H1 (cell line): ENCODE data around the gene ABL1. TPM values are rescaled to one million over a fixed set of nuclear protein-coding genes. Genes with fewer than 3 reads are reported as not detected.

ENCODE experiments used
- CTCF ChIA-PET: fragments of 300-600 bp; sonication (Branson Sonifier 250); formaldehyde crosslinking; loops from one replicate; lab custom pipeline; 2021; ENCODE audit not compliant: partially characterized antibody; lab: Charles Lee
- POLR2A ChIA-PET: fragments of 300-600 bp; sonication (Branson Sonifier 250); formaldehyde crosslinking; loops from one replicate; lab custom pipeline; 2021; ENCODE audit warnings: inconsistent platforms; ENCODE audit not compliant: partially characterized antibody; lab: Charles Lee
- DNase-seq, 2 experiments: peaks; one replicate each; pipeline versions ENCODE4 v3.0.0 to v3.0.0-alpha.2; 2010 to 2022; ENCODE audit warnings: low spot score in 2 of 2, low read depth in 1 of 2, mixed read lengths in 1 of 2
- FAIRE-seq: peaks from 2 replicates; lab custom pipeline; 2011; peaks lifted over from hg19 to GRCh38; lab: Jason Lieb, UNC
- H2AFZ ChIP-seq: 2 replicates; pipeline ENCODE4 v1.8.1; 2012; ENCODE audit warnings: low read length, inconsistent platforms
- H2AK5ac ChIP-seq: 2 replicates; pipeline ENCODE4 v1.6.1; 2013; ENCODE audit warnings: low read depth, low read length
- H2BK120ac ChIP-seq: replicated peaks from 2 replicates; pipeline ENCODE3; 2013; ENCODE audit warnings: low read depth, low read length, inconsistent platforms
- H2BK12ac ChIP-seq: 2 replicates; pipeline ENCODE4 v1.6.1; 2013; ENCODE audit warnings: low read depth, low read length
- H2BK15ac ChIP-seq: 2 replicates; pipeline ENCODE4 v1.6.1; 2013; ENCODE audit warnings: low read length
- H2BK20ac ChIP-seq: 2 replicates; pipeline ENCODE4 v1.6.1; 2013; ENCODE audit warnings: low read length
- H2BK5ac ChIP-seq: 2 replicates; pipeline ENCODE4 v1.6.1; 2013; ENCODE audit warnings: low read depth, low read length
- H3K14ac ChIP-seq: 2 replicates; pipeline ENCODE4 v1.6.1; 2013; ENCODE audit warnings: inconsistent platforms; ENCODE audit not compliant: insufficient read length
- H3K18ac ChIP-seq: 2 replicates; pipeline ENCODE4 v1.6.1; 2013; ENCODE audit warnings: low read length; ENCODE audit errors: extremely low read depth
- H3K23ac ChIP-seq: 2 replicates; pipeline ENCODE4 v1.6.1; 2013; ENCODE audit warnings: inconsistent platforms; ENCODE audit not compliant: insufficient read length
- H3K23me2 ChIP-seq: 2 replicates; pipeline ENCODE4 v1.6.1; 2013; ENCODE audit warnings: low read depth, low read length
- H3K27ac ChIP-seq: 2 replicates; pipeline ENCODE4 v1.6.1; 2011; ENCODE audit warnings: low read depth, low read length, inconsistent platforms
- H3K27me3 ChIP-seq, 4 experiments: replicated peaks in 1 of 4; 1 replicate in 1 of 4; 2 replicates in 3 of 4; pipeline versions ENCODE4 v1.6.1 to v1.8.1; 2011 to 2013; ENCODE audit warnings: low read length in 3 of 4, mild to moderate bottlenecking in 3 of 4, inconsistent platforms in 2 of 4, mixed read lengths in 2 of 4, moderate library complexity in 1 of 4; ENCODE audit not compliant: control insufficient read depth in 3 of 4, insufficient read depth in 3 of 4; ENCODE audit errors: extremely low read depth in 1 of 4
- H3K36me3 ChIP-seq, 4 experiments: 2 replicates each; pipeline versions ENCODE4 v1.6.1 to v1.8.1; 2011 to 2013; ENCODE audit warnings: mild to moderate bottlenecking in 4 of 4, low read length in 3 of 4, moderate library complexity in 2 of 4, control low read depth in 1 of 4, inconsistent platforms in 1 of 4; ENCODE audit not compliant: insufficient read depth in 4 of 4, control insufficient read depth in 2 of 4
- H3K4ac ChIP-seq: replicated peaks from 2 replicates; pipeline ENCODE3; 2013; ENCODE audit warnings: low read length, low read depth, mixed read lengths, inconsistent platforms; ENCODE audit not compliant: insufficient read length
- H3K4me1 ChIP-seq, 4 experiments: replicated peaks in 1 of 4; 1 replicate in 1 of 4; 2 replicates in 3 of 4; pipeline versions ENCODE4 v1.6.1 to v1.8.1; 2011 to 2013; ENCODE audit warnings: low read length in 3 of 4, inconsistent platforms in 2 of 4, mixed read lengths in 1 of 4; ENCODE audit not compliant: insufficient read depth in 4 of 4, control insufficient read depth in 3 of 4
- H3K4me2 ChIP-seq, 2 experiments: 2 replicates each; pipeline versions ENCODE4 v1.6.1 to v1.8.1; 2011 to 2013; ENCODE audit warnings: low read depth in 2 of 2, low read length in 2 of 2, control low read depth in 1 of 2, inconsistent platforms in 1 of 2, mild to moderate bottlenecking in 1 of 2; ENCODE audit not compliant: insufficient read depth in 1 of 2
- H3K4me3 ChIP-seq, 4 experiments: fragments of 200-600, 300-600 bp in 1 of 4; sonication (generic), shearing (Covaris generic), sonication (Bioruptor Twin) in 1 of 4; 2 replicates each; pipeline versions ENCODE4 v1.5.1 to v1.8.1; 2011 to 2016; ENCODE audit warnings: low read length in 4 of 4, low read depth in 3 of 4, control low read depth in 2 of 4, inconsistent platforms in 2 of 4, mild to moderate bottlenecking in 2 of 4, mixed read lengths in 1 of 4, moderate library complexity in 1 of 4; ENCODE audit not compliant: insufficient read depth in 2 of 4; ENCODE audit errors: extremely low read depth in 1 of 4
- H3K56ac ChIP-seq: replicated peaks from 2 replicates; pipeline ENCODE3; 2013; ENCODE audit warnings: low read depth, mild to moderate bottlenecking, mixed read lengths, low read length, inconsistent platforms; ENCODE audit not compliant: insufficient read length
- H3K79me1 ChIP-seq: 2 replicates; pipeline ENCODE4 v1.6.1; 2013; ENCODE audit warnings: low read depth, low read length, control low read depth
- H3K79me2 ChIP-seq, 2 experiments: 2 replicates each; pipeline versions ENCODE4 v1.6.1 to v1.8.1; 2012 to 2013; ENCODE audit warnings: low read length in 2 of 2, mild to moderate bottlenecking in 2 of 2, inconsistent platforms in 1 of 2; ENCODE audit not compliant: insufficient read depth in 2 of 2, control insufficient read depth in 1 of 2
- H3K9ac ChIP-seq, 4 experiments: replicated peaks in 1 of 4; 1 replicate in 1 of 4; 2 replicates in 3 of 4; pipeline versions ENCODE4 v1.6.1 to v1.8.1; 2011 to 2013; ENCODE audit warnings: low read depth in 3 of 4, low read length in 3 of 4, control low read depth in 2 of 4, mild to moderate bottlenecking in 2 of 4, moderate library complexity in 2 of 4, inconsistent platforms in 1 of 4; ENCODE audit errors: extremely low read depth in 1 of 4
- H3K9me3 ChIP-seq, 2 experiments: 2 replicates each; pipeline versions ENCODE4 v1.6.1 to v1.8.1; 2012 to 2013; ENCODE audit warnings: mild to moderate bottlenecking in 2 of 2, moderate library complexity in 2 of 2, control low read depth in 1 of 2, inconsistent platforms in 1 of 2, low read depth in 1 of 2, low read length in 1 of 2, mixed read lengths in 1 of 2; ENCODE audit not compliant: insufficient read depth in 2 of 2
- H4K20me1 ChIP-seq, 2 experiments: replicated peaks in 1 of 2; 2 replicates each; pipeline versions ENCODE3 to v1.8.1; 2011 to 2013; ENCODE audit warnings: inconsistent platforms in 2 of 2, low read length in 2 of 2, mild to moderate bottlenecking in 1 of 2; ENCODE audit not compliant: insufficient read depth in 2 of 2, control insufficient read depth in 1 of 2
- H4K5ac ChIP-seq: 2 replicates; pipeline ENCODE4 v1.6.1; 2013; ENCODE audit warnings: low read length, low read depth, mixed read lengths, inconsistent platforms; ENCODE audit not compliant: insufficient read length
- H4K8ac ChIP-seq: 2 replicates; pipeline ENCODE4 v1.8.0; 2013; ENCODE audit warnings: mild to moderate bottlenecking, moderate library complexity, low read length, inconsistent platforms; ENCODE audit not compliant: insufficient read depth; ENCODE audit errors: extremely low read depth
- H4K91ac ChIP-seq: replicated peaks from 2 replicates; pipeline ENCODE3; 2013; ENCODE audit warnings: low read length, mixed read lengths, inconsistent platforms; ENCODE audit not compliant: insufficient read length
- BACH1 ChIP-seq: IDR thresholded peaks from 2 replicates; pipeline ENCODE4 v1.6.1; 2012; ENCODE audit warnings: low read length, improper control_type of control experiment
- EGR1 ChIP-seq: IDR thresholded peaks from 2 replicates; pipeline ENCODE4 v1.6.1; 2011; ENCODE audit warnings: low read depth, low read length, borderline replicate concordance
- EZH2 ChIP-seq: fragments of 200-600 bp; sonication (generic); IDR thresholded peaks from 2 replicates; pipeline ENCODE4 v1.7.1; 2012; ENCODE audit warnings: low read depth, mild to moderate bottlenecking, moderate library complexity, low read length, inconsistent platforms; ENCODE audit not compliant: severe bottlenecking
- HDAC6 ChIP-seq: IDR thresholded peaks from one replicate; pipeline ENCODE4 v1.7.1; 2012; ENCODE audit warnings: low read depth, mild to moderate bottlenecking, inconsistent platforms, low read length, moderate library complexity
- JUN ChIP-seq: IDR thresholded peaks from 2 replicates; pipeline ENCODE4 v1.6.1; 2011; ENCODE audit warnings: low read depth, mild to moderate bottlenecking, improper control_type of control experiment, low read length
- KDM5A ChIP-seq: fragments of 200-600 bp; IDR thresholded peaks from 2 replicates; pipeline ENCODE4 v1.7.1; 2012; ENCODE audit warnings: mild to moderate bottlenecking, low read length, inconsistent platforms, mixed read lengths
- MAFK ChIP-seq: IDR thresholded peaks from 2 replicates; pipeline ENCODE4 v1.6.1; 2012; ENCODE audit warnings: low read depth, mild to moderate bottlenecking, improper control_type of control experiment, low read length
- MAX ChIP-seq: IDR thresholded peaks from 2 replicates; pipeline ENCODE4 v1.6.1; 2012; ENCODE audit warnings: inconsistent platforms
- NRF1 ChIP-seq: IDR thresholded peaks from 2 replicates; pipeline ENCODE4 v1.6.1; 2011; ENCODE audit warnings: mild to moderate bottlenecking, low read depth, low read length, improper control_type of control experiment
- POU5F1 ChIP-seq: IDR thresholded peaks from 2 replicates; pipeline ENCODE4 v1.6.1; 2011; ENCODE audit warnings: low read depth, mild to moderate bottlenecking, low read length, moderate library complexity
- SP4 ChIP-seq: IDR thresholded peaks from 2 replicates; pipeline ENCODE4 v1.6.1; 2012; ENCODE audit warnings: low read length, inconsistent platforms
- SRF ChIP-seq: IDR thresholded peaks from 2 replicates; pipeline ENCODE4 v1.6.1; 2011; ENCODE audit warnings: mild to moderate bottlenecking, low read depth, low read length, moderate library complexity
- TBP ChIP-seq: IDR thresholded peaks from 2 replicates; pipeline ENCODE4 v1.6.1; 2011; ENCODE audit warnings: low read depth, low read length, improper control_type of control experiment
- ZNF274 ChIP-seq: IDR thresholded peaks from 2 replicates; pipeline ENCODE4 v1.7.0; 2012; ENCODE audit warnings: low read length, borderline replicate concordance; ENCODE audit errors: extremely low read depth
- WGBS, 2 experiments: shearing (Covaris generic) in 1 of 2; methylation state at CpG; one replicate each; pipeline versions ENCODE4 v1.1.6 to v1.1.7; 2013 to 2015; ENCODE audit warnings: low lambda C conversion rate in 2 of 2, mixed read lengths in 2 of 2, inconsistent platforms in 1 of 2, low coverage in 1 of 2, missing lambda C conversion rate in 1 of 2; ENCODE audit not compliant: insufficient replicate concordance in 2 of 2, insufficient coverage in 1 of 2, insufficient read length in 1 of 2; ENCODE audit errors: extremely low coverage in 1 of 2, missing lambda C conversion rate in 1 of 2; 5-methylcytosine and 5-hydroxymethylcytosine counted together
- polyA plus RNA-seq, 7 experiments: library from polyadenylated mRNA; depleted of rRNA in 3 of 7; stranded (reverse) in 5 of 7; unstranded in 2 of 7; fragments of >200 nt in 5 of 7; fragments of 200-250 nt in 2 of 7; gene quantifications; 1 replicate in 5 of 7; 2 replicates in 1 of 7; 4 replicates in 1 of 7; pipeline versions ENCODE4 v1.2.1 to v1.2.3, GENCODE V29; 2011 to 2013; ENCODE audit warnings: missing spikeins in 2 of 7, mixed read lengths in 2 of 7
- total RNA-seq: library from RNA; stranded (reverse); fragmentation: NEBNext Ultra II Directional; extraction: Animal tissue kit (Norgen Biotek cat#: 25700); gene quantifications from 2 replicates; pipeline ENCODE4 v1.2.1, GENCODE V29; 2021
- TF ChIP-seq, protein P1 (sequence below): IDR thresholded peaks from 2 replicates; pipeline ENCODE4 v1.6.1; 2012; ENCODE audit warnings: inconsistent platforms

Gene ABL1
- total and polyA plus RNA-seq, 2 of the 8 experiments (the other 6 are each of a cell fraction or from before 2014, with no cell fraction given): 35.3 to 104 TPM

GRCh38 chr9:130886981-130887380 lies 51.9 kb downstream of the ABL1 start:
- no peaks in the 10 kb centered on the region for H3K27me3 ChIP-seq
- no peak overlapping the region for H2BK15ac ChIP-seq
- H3K14ac ChIP-seq: no peak overlapping the region
- H2BK12ac ChIP-seq: no peak overlapping the region
- no peaks in the 10 kb centered on the region for H3K23me2 ChIP-seq
- no peak overlapping the region for H3K56ac ChIP-seq
- peaks cover 4 to 9% of the 10 kb centered on the region in 2 experiments for H4K20me1 ChIP-seq
- H4K91ac ChIP-seq: no peak overlapping the region
- CTCF ChIA-PET: interaction anchor here (3.3 to 5.6 kb wide), 2 partner anchors 16 to 20 kb away, joined by 21 to 29 read pairs; no protein-coding TSS in a partner anchor
- no peaks in the 10 kb centered on the region for H3K9me3 ChIP-seq
- no peak for FAIRE-seq
- H3K79me1 ChIP-seq: no peaks in the 10 kb centered on the region
- H3K27ac ChIP-seq: no peak overlapping the region
- POLR2A ChIA-PET: no interaction called here
- H3K9ac ChIP-seq: no peak overlapping the region
- no peak overlapping the region for H4K8ac ChIP-seq
- H2AFZ ChIP-seq: no peak overlapping the region
- no peak overlapping the region for H3K4me3 ChIP-seq
- WGBS, 2 experiments: 94% methylated on average over 18 of the region's 23 CpGs; no CpG with 5 or more reads in 1 of the 2 experiments
- H3K4me2 ChIP-seq: no peak overlapping the region
- no peak overlapping the region for H2BK5ac ChIP-seq
- H2BK20ac ChIP-seq: no peak overlapping the region
- no peak for DNase-seq
- H3K4ac ChIP-seq: no peak overlapping the region
- no peaks in the 10 kb centered on the region for H3K79me2 ChIP-seq
- no peaks in the 10 kb centered on the region for H3K4me1 ChIP-seq
- H2AK5ac ChIP-seq: no peak overlapping the region
- no peak overlapping the region for H3K23ac ChIP-seq
- H2BK120ac ChIP-seq: no peak overlapping the region
- H3K36me3 ChIP-seq: peaks cover 17 to 65% (median 48%) of the 10 kb centered on the region in 4 experiments
- H4K5ac ChIP-seq: no peak overlapping the region
- H3K18ac ChIP-seq: no peak overlapping the region
- TF ChIP-seq, protein P1, sequence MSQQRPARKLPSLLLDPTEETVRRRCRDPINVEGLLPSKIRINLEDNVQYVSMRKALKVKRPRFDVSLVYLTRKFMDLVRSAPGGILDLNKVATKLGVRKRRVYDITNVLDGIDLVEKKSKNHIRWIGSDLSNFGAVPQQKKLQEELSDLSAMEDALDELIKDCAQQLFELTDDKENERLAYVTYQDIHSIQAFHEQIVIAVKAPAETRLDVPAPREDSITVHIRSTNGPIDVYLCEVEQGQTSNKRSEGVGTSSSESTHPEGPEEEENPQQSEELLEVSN: no peak
- TF ChIP-seq HDAC6 (no peak), MAFK (no peak), BACH1 (no peak), POU5F1 (no peak), TBP (no peak), ZNF274 (no peak), NRF1 (no peak), EZH2 (no peak), SRF (no peak), KDM5A (no peak), SP4 (no peak), JUN (no peak), MAX (no peak), EGR1 (no peak)
